IMR-90 (cell line): ENCODE results near the gene AMOTL2. TPM values are rescaled to one million over a fixed set of nuclear protein-coding genes. Genes with fewer than 3 reads are reported as not detected.

Experiments
- ATAC-seq: fragments of 200-7000 bp; cut with Tn5 transposase; 2 replicates; pipeline ENCODE4 v1.9.1; 2020; ENCODE audit warnings: low read depth, mild to moderate bottlenecking, moderate library complexity
- BruUV-seq: library from RNA; stranded (reverse); fragments of 400-500 nt; replicated peaks from 2 replicates; lab custom pipeline; 2021; lab: Mats Ljungman, UMichigan
- CTCF ChIA-PET: fragments of 300-600 bp; formaldehyde crosslinking; extraction: SDS; loops from one replicate; lab custom pipeline; 2021; ENCODE audit warnings: antibody characterized with exemption; lab: Yijun Ruan, JAX
- POLR2A ChIA-PET: fragments of 300-600 bp; sonication (Branson Sonifier 250); formaldehyde crosslinking; loops from one replicate; lab custom pipeline; 2022; ENCODE audit warnings: antibody characterized with exemption; ENCODE audit not compliant: unreplicated experiment; lab: Charles Lee
- DNase-seq: peaks from one replicate; pipeline ENCODE4 v3.0.0; 2013
- H2AFZ ChIP-seq: replicated peaks from 2 replicates; pipeline ENCODE3; 2013; ENCODE audit warnings: low read length, mild to moderate bottlenecking; ENCODE audit not compliant: poor library complexity
- H2AK5ac ChIP-seq: 2 replicates; pipeline ENCODE4 v1.6.1; 2013; ENCODE audit warnings: low read depth, low read length, inconsistent platforms
- H2AK9ac ChIP-seq: replicated peaks from 2 replicates; pipeline ENCODE3; 2013; ENCODE audit warnings: mild to moderate bottlenecking, low read depth, low read length, moderate library complexity; ENCODE audit not compliant: poor library complexity
- H2BK120ac ChIP-seq: 2 replicates; pipeline ENCODE4 v1.6.1; 2013; ENCODE audit warnings: low read depth, low read length, inconsistent platforms
- H2BK15ac ChIP-seq: 3 replicates; pipeline ENCODE4 v1.6.1; 2013; ENCODE audit warnings: low read depth, low read length, inconsistent platforms
- H2BK20ac ChIP-seq: 2 replicates; pipeline ENCODE4 v1.6.1; 2013; ENCODE audit warnings: low read depth, mild to moderate bottlenecking, inconsistent platforms, low read length, moderate library complexity
- H2BK5ac ChIP-seq: 2 replicates; pipeline ENCODE4 v1.6.1; 2013; ENCODE audit warnings: mild to moderate bottlenecking, low read depth, low read length, inconsistent platforms; ENCODE audit not compliant: poor library complexity, severe bottlenecking
- H3K14ac ChIP-seq: replicated peaks from 2 replicates; pipeline ENCODE4 v1.6.1; 2013; ENCODE audit warnings: low read depth, low read length, inconsistent platforms
- H3K18ac ChIP-seq: 2 replicates; pipeline ENCODE4 v1.6.1; 2013; ENCODE audit warnings: low read depth, low read length, control low read depth
- H3K23ac ChIP-seq: 2 replicates; pipeline ENCODE4 v1.6.1; 2013; ENCODE audit warnings: low read depth, low read length, inconsistent platforms
- H3K27ac ChIP-seq: 2 replicates; pipeline ENCODE4 v1.5.1; 2013; ENCODE audit warnings: mild to moderate bottlenecking, control low read depth, low read length; ENCODE audit not compliant: insufficient read depth
- H3K27me3 ChIP-seq: 2 replicates; pipeline ENCODE4 v1.6.1; 2013; ENCODE audit warnings: low read length; ENCODE audit not compliant: control insufficient read depth, insufficient read depth
- H3K36me3 ChIP-seq: 2 replicates; pipeline ENCODE4 v1.6.1; 2013; ENCODE audit warnings: low read length, mixed read lengths; ENCODE audit not compliant: control insufficient read depth, insufficient read depth
- H3K4ac ChIP-seq: 2 replicates; pipeline ENCODE4 v1.6.1; 2013; ENCODE audit warnings: low read depth, low read length, inconsistent platforms
- H3K4me1 ChIP-seq: 2 replicates; pipeline ENCODE4 v1.6.1; 2013; ENCODE audit warnings: low read length, mixed read lengths; ENCODE audit not compliant: control insufficient read depth, insufficient read depth
- H3K4me2 ChIP-seq: 2 replicates; pipeline ENCODE4 v1.6.1; 2013; ENCODE audit warnings: low read depth, mild to moderate bottlenecking, control low read depth, low read length, moderate library complexity
- H3K4me3 ChIP-seq: 2 replicates; pipeline ENCODE4 v1.5.1; 2013; ENCODE audit warnings: low read depth, mild to moderate bottlenecking, control low read depth, low read length, moderate library complexity; ENCODE audit not compliant: insufficient read depth
- H3K56ac ChIP-seq: 2 replicates; pipeline ENCODE4 v1.6.1; 2013; ENCODE audit warnings: low read length, inconsistent platforms; ENCODE audit not compliant: insufficient read depth; ENCODE audit errors: extremely low read depth
- H3K79me1 ChIP-seq, 2 experiments: 2 replicates each; pipeline ENCODE4 v1.6.1; 2013; ENCODE audit warnings: low read length in 2 of 2, inconsistent platforms in 1 of 2, low read depth in 1 of 2
- H3K9ac ChIP-seq: 2 replicates; pipeline ENCODE4 v1.6.1; 2013; ENCODE audit warnings: low read depth, low read length, control low read depth
- H3K9me1 ChIP-seq: 2 replicates; pipeline ENCODE4 v1.6.1; 2013; ENCODE audit warnings: low read length, inconsistent platforms; ENCODE audit not compliant: insufficient read depth
- H3K9me3 ChIP-seq: 2 replicates; pipeline ENCODE4 v1.6.1; 2013; ENCODE audit warnings: low read length; ENCODE audit not compliant: control insufficient read depth, insufficient read depth
- H4K20me1 ChIP-seq: 2 replicates; pipeline ENCODE4 v1.6.1; 2013; ENCODE audit warnings: low read length, inconsistent platforms; ENCODE audit not compliant: insufficient read depth
- H4K5ac ChIP-seq: 2 replicates; pipeline ENCODE4 v1.6.1; 2013; ENCODE audit warnings: mild to moderate bottlenecking, low read depth, low read length, control low read depth
- H4K8ac ChIP-seq, 2 experiments: 2 replicates each; pipeline ENCODE4 v1.6.1; 2013; ENCODE audit warnings: low read depth in 2 of 2, low read length in 2 of 2, control low read depth in 1 of 2, inconsistent platforms in 1 of 2
- H4K91ac ChIP-seq: 2 replicates; pipeline ENCODE4 v1.6.1; 2013; ENCODE audit warnings: low read depth, low read length, inconsistent platforms; ENCODE audit not compliant: insufficient read depth
- BHLHE40 ChIP-seq: fragments of 150-350 bp; IDR thresholded peaks from 2 replicates; pipeline ENCODE4 v1.6.1; 2016; ENCODE audit warnings: mild to moderate bottlenecking, low read depth, low read length
- CEBPB ChIP-seq: IDR thresholded peaks from 2 replicates; pipeline ENCODE4 v1.6.1; 2012; ENCODE audit warnings: low read depth, low read length, improper control_type of control experiment
- CHD1 ChIP-seq: IDR thresholded peaks from 2 replicates; pipeline ENCODE4 v1.6.1; 2012; ENCODE audit warnings: low read depth, low read length, improper control_type of control experiment
- CTCF ChIP-seq: conservative IDR thresholded peaks from 2 replicates; pipeline ENCODE4 v1.5.1; 2012; ENCODE audit warnings: mild to moderate bottlenecking, low read depth, low read length, improper control_type of control experiment
- FOS ChIP-seq: fragments of 150-350 bp; IDR thresholded peaks from 2 replicates; pipeline ENCODE4 v1.6.1; 2016; ENCODE audit warnings: low read depth, low read length
- MAFK ChIP-seq: IDR thresholded peaks from 2 replicates; pipeline ENCODE4 v1.6.1; 2012; ENCODE audit warnings: low read depth, low read length, improper control_type of control experiment
- MAZ ChIP-seq: IDR thresholded peaks from 2 replicates; pipeline ENCODE4 v1.6.1; 2012; ENCODE audit warnings: low read depth, mild to moderate bottlenecking, low read length, improper control_type of control experiment, moderate library complexity, borderline replicate concordance
- MXI1 ChIP-seq: IDR thresholded peaks from 2 replicates; pipeline ENCODE4 v1.6.1; 2012; ENCODE audit warnings: low read depth, mild to moderate bottlenecking, low read length, moderate library complexity, borderline replicate concordance
- NFE2L2 ChIP-seq: fragments of 150-350 bp; IDR thresholded peaks from 2 replicates; pipeline ENCODE4 v1.6.1; 2016; ENCODE audit warnings: low read depth, mild to moderate bottlenecking, low read length
- POLR2A ChIP-seq: IDR thresholded peaks from 2 replicates; pipeline ENCODE4 v1.6.1; 2012; ENCODE audit warnings: mild to moderate bottlenecking, low read depth, low read length
- RAD21 ChIP-seq: IDR thresholded peaks from 2 replicates; pipeline ENCODE4 v1.6.1; 2012; ENCODE audit warnings: low read length, improper control_type of control experiment
- RCOR1 ChIP-seq: IDR thresholded peaks from 2 replicates; pipeline ENCODE4 v1.6.1; 2012; ENCODE audit warnings: mild to moderate bottlenecking, low read length, improper control_type of control experiment; ENCODE audit not compliant: insufficient replicate concordance
- RFX5 ChIP-seq: IDR thresholded peaks from 2 replicates; pipeline ENCODE4 v1.8.0; 2012; ENCODE audit warnings: low read depth, mild to moderate bottlenecking, low read length, moderate library complexity
- SMC3 ChIP-seq: fragments of 150-350 bp; IDR thresholded peaks from 2 replicates; pipeline ENCODE4 v1.6.1; 2016; ENCODE audit warnings: low read depth, mild to moderate bottlenecking, antibody characterized with exemption, low read length, moderate library complexity
- USF2 ChIP-seq: fragments of 150-350 bp; IDR thresholded peaks from 2 replicates; pipeline ENCODE4 v1.6.1; 2017; ENCODE audit warnings: mild to moderate bottlenecking, antibody characterized with exemption, low read length, low read depth
- WGBS, 2 experiments: methylation state at CpG; one replicate each; pipeline versions ENCODE4 v1.1.5 to v1.1.7; 2013; ENCODE audit warnings: missing lambda C conversion rate in 2 of 2; ENCODE audit not compliant: insufficient read length in 1 of 2; ENCODE audit errors: extremely low coverage in 2 of 2; 5-methylcytosine and 5-hydroxymethylcytosine counted together
- dilution Hi-C: fragments of 300-500 bp; cut with HindIII; formaldehyde crosslinking; loops from one replicate; pipeline ENCODE4 v1.14.3; 2018; ENCODE audit warnings: low sequenced_read_pairs; ENCODE audit not compliant: unreplicated experiment
- in situ Hi-C: fragments of 300-500 bp; cut with MboI; formaldehyde crosslinking; loops from 3 replicates; pipeline ENCODE4 v1.14.3; 2019; ENCODE audit warnings: low sequenced_read_pairs, inconsistent platforms, mixed read lengths
- intact Hi-C: fragments of 100-400 bp; cut with micrococcal nuclease; formaldehyde crosslinking; loops from 2 replicates; pipeline ENCODE4 v1.10.0; 2022
- polyA plus RNA-seq, 3 experiments: library from polyadenylated mRNA; depleted of rRNA; stranded (reverse); fragments of >200 nt; gene quantifications; 2 replicates each; pipeline ENCODE4 v1.2.3, GENCODE V29; 2012; ENCODE audit warnings: low replicate concordance in 1 of 3
- total RNA-seq: library from RNA; depleted of rRNA; stranded (reverse); fragments of >200 nt; gene quantifications from 2 replicates; pipeline ENCODE4 v1.2.3, GENCODE V29; 2012
- TF ChIP-seq, protein P1 (sequence below): fragments of 150-350 bp; IDR thresholded peaks from 2 replicates; pipeline ENCODE4 v1.6.1; 2016; ENCODE audit warnings: low read depth, mild to moderate bottlenecking, low read length, moderate library complexity, borderline replicate concordance

Gene AMOTL2
- total and polyA plus RNA-seq, 2 of the 4 experiments (the other 2 are of a cell fraction): 162 to 176 TPM

GRCh38 chr3:134387293-134387692 lies 13.0 kb upstream of the AMOTL2 start:
- peaks cover 3% of the 10 kb centered on the region; the same call in 1 of the 2 replicates for H3K4me1 ChIP-seq
- peaks cover 5% of the 10 kb centered on the region for H3K9me3 ChIP-seq
- no peak overlapping the region for H2BK5ac ChIP-seq
- H2BK15ac ChIP-seq: no peak overlapping the region
- no peak overlapping the region for H3K4ac ChIP-seq
- dilution Hi-C loops (no loop called here), in situ Hi-C loops (no loop called here), intact Hi-C loops (loop anchor here (2.0 kb wide), 1 partner anchor 14 kb away; no protein-coding TSS in a partner anchor)
- H2AK5ac ChIP-seq: no peak overlapping the region
- POLR2A ChIA-PET: no interaction called here
- no peaks in the 10 kb centered on the region for H3K9me1 ChIP-seq
- no peaks in the 10 kb centered on the region for H4K20me1 ChIP-seq
- no peak overlapping the region for H2BK120ac ChIP-seq
- no peak overlapping the region for H2BK20ac ChIP-seq
- no peak overlapping the region for H2AFZ ChIP-seq
- no peak for ATAC-seq
- H3K4me2 ChIP-seq: no peak overlapping the region
- H4K5ac ChIP-seq: no peak overlapping the region
- H3K27me3 ChIP-seq: no peaks in the 10 kb centered on the region; the same call in 1 of the 2 replicates
- H3K56ac ChIP-seq: no peak overlapping the region
- H4K91ac ChIP-seq: no peak overlapping the region
- no peak overlapping the region for H3K9ac ChIP-seq
- no peaks in the 10 kb centered on the region for H3K79me1 ChIP-seq
- CTCF ChIA-PET: no interaction called here
- no peaks in the 10 kb centered on the region for H3K36me3 ChIP-seq
- no peak overlapping the region for H3K27ac ChIP-seq
- no peak overlapping the region for H3K18ac ChIP-seq
- no peak overlapping the region for H4K8ac ChIP-seq
- WGBS, 2 experiments: no CpG with 5 or more reads among the region's 3 CpGs
- H3K23ac ChIP-seq: no peak overlapping the region
- no TSS peak for BruUV-seq
- no peak overlapping the region for H2AK9ac ChIP-seq
- no peak overlapping the region for H3K14ac ChIP-seq
- no peak for DNase-seq
- no peak overlapping the region for H3K4me3 ChIP-seq
- TF ChIP-seq SMC3 (no peak), CHD1 (no peak), BHLHE40 (no peak), CTCF (no peak), RFX5 (no peak), FOS (no peak), MAFK (no peak), POLR2A (no peak), RCOR1 (no peak), RAD21 (no peak), MAZ (no peak), NFE2L2 (no peak), CEBPB (no peak), USF2 (no peak), MXI1 (no peak)
- TF ChIP-seq, protein P1, sequence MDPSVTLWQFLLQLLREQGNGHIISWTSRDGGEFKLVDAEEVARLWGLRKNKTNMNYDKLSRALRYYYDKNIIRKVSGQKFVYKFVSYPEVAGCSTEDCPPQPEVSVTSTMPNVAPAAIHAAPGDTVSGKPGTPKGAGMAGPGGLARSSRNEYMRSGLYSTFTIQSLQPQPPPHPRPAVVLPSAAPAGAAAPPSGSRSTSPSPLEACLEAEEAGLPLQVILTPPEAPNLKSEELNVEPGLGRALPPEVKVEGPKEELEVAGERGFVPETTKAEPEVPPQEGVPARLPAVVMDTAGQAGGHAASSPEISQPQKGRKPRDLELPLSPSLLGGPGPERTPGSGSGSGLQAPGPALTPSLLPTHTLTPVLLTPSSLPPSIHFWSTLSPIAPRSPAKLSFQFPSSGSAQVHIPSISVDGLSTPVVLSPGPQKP: no peak
